HUES48 (cell line): ENCODE measurements around the gene JRKL.
A peak's percentile ranks its signal among the peaks of the same experiment; 100 is the strongest.

Experiments
- H3K27ac ChIP-seq: one replicate; pipeline ENCODE4 v1.7.0; 2013; ENCODE audit warnings: low read depth, low read length, inconsistent platforms
- H3K27me3 ChIP-seq: 2 replicates; pipeline ENCODE4 v1.6.1; 2013; ENCODE audit warnings: mild to moderate bottlenecking, low read length; ENCODE audit not compliant: control insufficient read depth, insufficient read depth
- H3K36me3 ChIP-seq: 2 replicates; pipeline ENCODE4 v1.6.1; 2013; ENCODE audit warnings: low read length; ENCODE audit not compliant: control insufficient read depth, insufficient read depth
- H3K4me1 ChIP-seq: 2 replicates; pipeline ENCODE4 v1.6.1; 2013; ENCODE audit warnings: mild to moderate bottlenecking, low read length; ENCODE audit not compliant: control insufficient read depth, insufficient read depth
- H3K4me3 ChIP-seq: 2 replicates; pipeline ENCODE4 v1.5.1; 2013; ENCODE audit warnings: mild to moderate bottlenecking, low read depth, low read length
- H3K9ac ChIP-seq: 2 replicates; pipeline ENCODE4 v1.6.1; 2013; ENCODE audit warnings: mild to moderate bottlenecking, low read depth, low read length, moderate library complexity
- H3K9me3 ChIP-seq: 2 replicates; pipeline ENCODE4 v1.6.1; 2013; ENCODE audit warnings: low read length; ENCODE audit not compliant: control insufficient read depth, insufficient read depth

JRKL gene

DNA sequence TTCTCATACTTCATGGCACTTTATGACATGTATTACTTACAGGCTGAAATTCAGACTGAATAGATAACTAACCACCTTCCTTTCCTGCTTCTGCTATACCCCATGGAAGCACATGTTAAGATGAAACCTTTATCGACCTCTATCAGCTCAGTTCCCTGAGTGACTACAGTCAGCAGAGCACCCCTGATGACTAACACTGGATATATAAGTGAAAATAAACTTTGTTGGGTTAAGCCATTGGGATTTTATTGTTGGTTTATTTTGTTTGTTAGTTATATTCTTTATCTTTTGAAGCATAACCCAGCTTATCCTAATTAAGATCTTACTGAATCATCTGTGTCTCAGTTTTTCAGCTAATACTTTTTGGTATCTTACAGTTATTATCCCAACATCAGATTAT, 23.8 kb upstream of the JRKL start:
- H3K27me3 ChIP-seq, result no peaks in the 10 kb centered on the region
- H3K4me3 ChIP-seq, result no peak overlapping the region
- no peaks in the 10 kb centered on the region for H3K4me1 ChIP-seq
- no peak overlapping the region for H3K27ac ChIP-seq
- 0 out of 2 replicates have a peak, but pooled peaks cover 7% of the 10 kb centered on the region for H3K36me3 ChIP-seq
- H3K9ac ChIP-seq, result no peak overlapping the region
- no peaks in the 10 kb centered on the region for H3K9me3 ChIP-seq

DNA sequence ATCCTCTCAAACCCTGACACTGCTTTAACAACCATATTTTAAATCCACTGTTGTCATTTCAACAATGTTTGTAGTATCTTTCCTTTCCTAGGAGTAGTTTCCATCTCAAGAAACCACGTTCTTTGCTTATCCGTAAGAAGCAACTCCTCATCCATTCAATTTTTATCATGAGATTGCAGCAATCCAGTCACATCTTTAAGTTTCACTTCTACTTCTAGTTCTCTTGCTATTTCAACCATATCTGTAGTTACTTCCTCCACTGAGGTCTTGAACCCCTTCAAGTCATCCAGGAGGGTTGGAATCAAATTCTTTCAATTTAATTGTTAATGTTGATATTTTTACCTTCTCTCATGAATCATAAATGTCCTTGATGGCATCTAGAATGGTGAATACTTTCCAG, 22.5 kb upstream of the JRKL start:
- Histone ChIP-seq H3K27me3 (no peaks in the 10 kb centered on the region), H3K9me3 (no peaks in the 10 kb centered on the region), H3K9ac (no peak overlapping the region), H3K4me3 (no peak overlapping the region), H3K4me1 (no peaks in the 10 kb centered on the region), H3K27ac (no peak overlapping the region), H3K36me3 (0 out of 2 replicates have a peak, but pooled peaks cover 7% of the 10 kb centered on the region)

DNA sequence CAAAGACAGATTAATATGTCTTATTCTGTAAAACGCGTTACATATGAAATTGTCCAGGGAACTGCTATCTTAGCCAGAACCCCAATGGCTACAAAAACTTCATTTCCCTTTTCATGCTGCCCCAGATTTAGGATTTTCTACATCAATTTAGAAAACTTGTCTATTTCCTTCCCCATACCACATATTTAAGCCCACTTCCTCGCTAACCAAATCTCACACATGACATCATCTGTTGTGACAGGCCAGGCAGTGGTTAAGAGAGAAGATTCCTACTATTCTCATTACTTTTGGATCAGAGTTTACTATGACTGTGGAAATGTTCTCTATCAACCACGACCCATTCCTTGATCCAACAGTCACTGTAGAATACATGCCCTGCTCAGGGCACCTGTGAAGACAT, 16.0 kb upstream of the JRKL start:
- Histone ChIP-seq H3K27ac (no peak overlapping the region), H3K27me3 (no peaks in the 10 kb centered on the region), H3K4me3 (no peak overlapping the region), H3K36me3 (peaks cover 8% of the 10 kb centered on the region), H3K9me3 (no peaks in the 10 kb centered on the region), H3K9ac (no peak overlapping the region), H3K4me1 (no peaks in the 10 kb centered on the region)

DNA sequence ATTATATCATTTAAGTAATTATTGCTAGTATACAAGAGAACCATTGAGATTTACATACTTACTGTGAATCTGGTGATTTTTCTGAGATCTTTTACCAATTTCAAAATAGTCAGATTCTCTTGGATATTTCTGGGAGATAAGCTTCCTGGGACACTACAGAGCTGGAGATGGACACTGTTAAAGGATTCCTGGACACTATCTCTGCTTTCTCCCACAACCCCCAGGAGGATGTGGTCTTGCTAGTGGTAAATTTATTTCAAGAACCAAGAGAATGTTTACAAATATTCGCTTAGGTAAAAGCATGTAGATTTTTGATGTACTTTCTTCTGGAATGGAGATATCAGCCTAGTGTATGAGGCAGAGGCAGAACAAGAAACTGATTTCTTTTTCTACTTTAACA, 13.0 kb upstream of the JRKL start:
- Histone ChIP-seq H3K27me3 (no peaks in the 10 kb centered on the region), H3K4me3 (no peak overlapping the region), H3K4me1 (no peaks in the 10 kb centered on the region), H3K9ac (no peak overlapping the region), H3K9me3 (no peaks in the 10 kb centered on the region), H3K36me3 (peaks cover 18% of the 10 kb centered on the region), H3K27ac (no peak overlapping the region)

DNA sequence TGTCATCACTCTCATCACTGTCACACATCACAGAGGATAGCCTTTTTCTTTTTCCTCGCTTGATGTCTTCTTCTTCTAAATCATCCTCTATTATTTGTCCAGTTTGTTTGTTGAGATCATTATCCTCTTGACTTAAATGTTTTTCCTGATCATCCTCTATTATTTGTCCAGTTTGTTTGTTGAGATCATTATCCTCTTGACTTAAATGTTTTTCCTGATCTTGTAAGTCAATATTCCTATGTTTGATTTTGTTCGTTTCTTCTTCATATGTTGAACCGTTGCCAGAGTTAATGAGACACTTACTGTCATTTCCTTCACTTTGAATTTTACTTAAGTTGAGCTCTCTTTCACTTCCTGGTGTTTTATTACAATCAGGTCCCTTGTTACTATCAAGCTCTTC, 5.7 kb upstream of the JRKL start:
- H3K36me3 ChIP-seq, result peaks cover 31% of the 10 kb centered on the region
- no peak overlapping the region for H3K27ac ChIP-seq
- H3K27me3 ChIP-seq, result no peaks in the 10 kb centered on the region
- no peak overlapping the region for H3K4me3 ChIP-seq
- H3K4me1 ChIP-seq, result peaks cover 8% of the 10 kb centered on the region
- H3K9me3 ChIP-seq, result no peaks in the 10 kb centered on the region
- no peak overlapping the region for H3K9ac ChIP-seq

DNA sequence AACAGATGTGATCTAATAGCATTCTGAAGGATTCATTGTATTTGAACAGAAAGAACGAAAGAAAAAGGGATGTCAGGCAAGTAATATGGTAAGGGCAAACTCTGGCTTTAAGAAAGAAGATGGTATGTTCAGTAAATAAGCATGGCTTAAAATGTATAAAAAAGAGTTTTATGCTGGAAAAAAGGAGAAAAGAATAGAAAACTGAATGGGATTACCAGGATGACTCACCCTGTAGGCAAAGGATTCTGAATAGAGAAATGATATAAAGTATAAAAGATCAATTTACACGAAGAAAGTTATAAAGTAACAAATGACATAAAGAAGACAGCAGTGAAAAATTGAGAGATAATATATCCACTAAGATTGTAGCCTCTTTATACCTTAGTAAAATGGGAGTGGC, 4.6 kb upstream of the JRKL start:
- Histone ChIP-seq H3K27me3 (no peaks in the 10 kb centered on the region), H3K4me1 (peaks cover 8% of the 10 kb centered on the region), H3K36me3 (peaks cover 31% of the 10 kb centered on the region), H3K9me3 (no peaks in the 10 kb centered on the region), H3K9ac (no peak overlapping the region), H3K4me3 (no peak overlapping the region), H3K27ac (no peak overlapping the region)

GRCh38 chr11:96388891-96389719, 708 bp upstream of the JRKL start:
- Histone ChIP-seq H3K36me3 (peaks cover 3% of the 10 kb centered on the region; the same call in 1 of the 2 replicates), H3K4me1 (peaks cover 11% of the 10 kb centered on the region), H3K4me3 (peak overlapping the region; percentile 90), H3K27me3 (no peaks in the 10 kb centered on the region), H3K27ac (peak overlapping the region; percentile 96), H3K9me3 (no peaks in the 10 kb centered on the region), H3K9ac (peak overlapping the region; percentile 84)

DNA sequence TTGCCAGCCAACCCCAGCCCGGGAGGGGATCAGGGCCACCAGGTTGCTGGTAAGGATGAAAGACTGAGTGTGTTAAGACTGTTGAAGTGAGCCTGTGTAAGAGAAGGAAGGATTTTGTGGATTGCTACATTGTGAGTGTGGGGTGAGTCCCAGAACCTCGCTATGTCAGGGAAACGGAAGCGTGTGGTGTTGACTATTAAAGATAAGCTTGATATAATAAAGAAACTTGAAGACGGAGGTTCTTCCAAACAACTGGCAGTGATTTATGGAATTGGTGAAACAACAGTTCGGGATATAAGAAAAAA, 627 bp downstream of the JRKL start:
- H3K36me3 ChIP-seq, result no peaks in the 10 kb centered on the region
- H3K9ac ChIP-seq, result peak overlapping the region; percentile 82
- H3K4me1 ChIP-seq, result peaks cover 11% of the 10 kb centered on the region
- no peaks in the 10 kb centered on the region for H3K9me3 ChIP-seq
- H3K27me3 ChIP-seq, result no peaks in the 10 kb centered on the region
- H3K4me3 ChIP-seq, result peak overlapping the region; percentile 90
- peak overlapping the region; percentile 84 for H3K27ac ChIP-seq

GRCh38 chr11:96391698-96392307, 2.0 kb downstream of the JRKL start:
- Histone ChIP-seq H3K4me1 (peaks cover 11% of the 10 kb centered on the region), H3K27ac (no peak overlapping the region), H3K9me3 (no peaks in the 10 kb centered on the region), H3K36me3 (no peaks in the 10 kb centered on the region), H3K9ac (no peak overlapping the region), H3K4me3 (no peak overlapping the region), H3K27me3 (no peaks in the 10 kb centered on the region)

DNA sequence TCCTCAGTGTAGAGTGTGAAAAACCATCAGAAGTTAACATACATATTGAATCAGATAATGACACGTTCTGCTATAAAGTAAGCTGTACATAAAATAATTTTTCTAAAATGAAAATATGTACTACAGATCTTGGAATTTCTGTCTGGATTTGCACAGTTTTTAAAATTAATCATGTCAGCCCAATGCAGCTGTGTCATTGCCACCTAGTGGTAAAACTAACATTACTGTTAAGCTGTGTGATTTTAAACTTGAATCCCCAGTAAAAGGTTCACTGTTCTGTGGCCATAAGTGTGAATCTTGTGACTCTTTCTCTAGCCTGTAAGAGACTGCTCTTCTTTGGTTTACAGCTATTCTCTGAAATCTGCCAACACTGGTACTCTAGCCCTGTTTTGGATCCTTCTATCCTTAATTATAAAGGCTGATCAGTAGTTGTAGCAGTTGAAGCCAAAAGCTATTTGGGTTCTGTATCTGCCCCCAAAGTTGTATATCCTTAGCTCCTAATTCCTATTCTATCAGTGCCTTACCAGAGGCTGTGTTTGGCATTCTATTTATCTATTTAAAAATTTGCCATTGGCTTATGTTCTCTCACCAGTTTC, 4.0 kb downstream of the JRKL start:
- Histone ChIP-seq H3K27ac (no peak overlapping the region), H3K27me3 (no peaks in the 10 kb centered on the region), H3K9ac (no peak overlapping the region), H3K4me1 (peaks cover 3% of the 10 kb centered on the region; the same call in 1 of the 2 replicates), H3K36me3 (no peaks in the 10 kb centered on the region), H3K4me3 (no peak overlapping the region), H3K9me3 (no peaks in the 10 kb centered on the region)

- Histone ChIP-seq H3K4me3 (no peak overlapping the region), H3K27me3 (no peaks in the 10 kb centered on the region), H3K4me1 (0 out of 2 replicates have a peak, but pooled peaks cover 2% of the 10 kb centered on the region), H3K9ac (no peak overlapping the region), H3K36me3 (no peaks in the 10 kb centered on the region), H3K9me3 (no peaks in the 10 kb centered on the region), H3K27ac (no peak overlapping the region)
Measured at GRCh38 chr11:96394773-96395172, 5.0 kb downstream of the JRKL start.
